OCI-LY3 (cell line): Measurements from ENCODE around the gene ABCD1.
A peak's percentile ranks its signal among the peaks of the same experiment; 100 is the strongest.

Experiments
- H2AFZ ChIP-seq: fragments of 200-600, 300-600 bp; shearing (Covaris generic); 2 replicates; pipeline ENCODE4 v1.6.0; 2014; ENCODE audit warnings: antibody characterized with exemption, low read depth, low read length
- H3K27ac ChIP-seq: fragments of 200-600, 300-600 bp; sonication (generic); 2 replicates; pipeline ENCODE4 v1.5.1; 2014; ENCODE audit warnings: mild to moderate bottlenecking, low read length, moderate library complexity, mixed read lengths
- H3K27me3 ChIP-seq: fragments of 200-600, 300-600 bp; sonication (generic); 2 replicates; pipeline ENCODE4 v1.6.1; 2014; ENCODE audit warnings: low read depth, low read length, mixed read lengths
- H3K36me3 ChIP-seq: fragments of 200-600, 300-600 bp; sonication (generic); replicated peaks from 2 replicates; pipeline ENCODE3; 2014; ENCODE audit warnings: low read depth, low read length, mixed read lengths
- H3K4me1 ChIP-seq: fragments of 300-600, 200-600 bp; sonication (generic); 2 replicates; pipeline ENCODE4 v1.6.1; 2014; ENCODE audit warnings: low read length, mixed read lengths
- H3K4me2 ChIP-seq: fragments of 200-600, 300-600 bp; sonication (generic); 2 replicates; pipeline ENCODE4 v1.6.1; 2014; ENCODE audit warnings: low read length, mixed read lengths
- H3K4me3 ChIP-seq: fragments of 300-600, 200-600 bp; sonication (generic); 2 replicates; pipeline ENCODE4 v1.5.1; 2014; ENCODE audit warnings: antibody characterized with exemption, mild to moderate bottlenecking, low read length, moderate library complexity
- H3K79me2 ChIP-seq: fragments of 300-600, 200-600 bp; shearing (Covaris generic); 2 replicates; pipeline ENCODE4 v1.6.1; 2014; ENCODE audit warnings: mild to moderate bottlenecking, low read length, mixed read lengths
- H3K9ac ChIP-seq: fragments of 300-600, 200-600 bp; shearing (Covaris generic); 2 replicates; pipeline ENCODE4 v1.6.0; 2014; ENCODE audit warnings: mild to moderate bottlenecking, low read length, moderate library complexity
- H3K9me3 ChIP-seq: fragments of 200-600, 300-600 bp; shearing (Covaris generic); 2 replicates; pipeline ENCODE4 v1.6.1; 2014; ENCODE audit warnings: low read length, mixed read lengths; ENCODE audit not compliant: insufficient read depth
- H4K20me1 ChIP-seq: fragments of 200-600, 300-600 bp; sonication (generic); 2 replicates; pipeline ENCODE4 v1.6.1; 2016; ENCODE audit warnings: low read length, mixed read lengths; ENCODE audit not compliant: insufficient read depth
- EZH2phosphoT487 ChIP-seq: fragments of 200-600 bp; shearing (Covaris generic); IDR thresholded peaks from 2 replicates; pipeline ENCODE4 v1.6.1; 2018; ENCODE audit warnings: antibody characterized with exemption, mixed run types, low read depth
- TF ChIP-seq, protein P1 (sequence below): fragments of 200-600, 300-600 bp; sonication (generic); IDR thresholded peaks from 2 replicates; pipeline ENCODE4 v1.5.1; 2014; ENCODE audit warnings: antibody characterized with exemption, low read length, low read depth

The ABCD1 gene

DNA sequence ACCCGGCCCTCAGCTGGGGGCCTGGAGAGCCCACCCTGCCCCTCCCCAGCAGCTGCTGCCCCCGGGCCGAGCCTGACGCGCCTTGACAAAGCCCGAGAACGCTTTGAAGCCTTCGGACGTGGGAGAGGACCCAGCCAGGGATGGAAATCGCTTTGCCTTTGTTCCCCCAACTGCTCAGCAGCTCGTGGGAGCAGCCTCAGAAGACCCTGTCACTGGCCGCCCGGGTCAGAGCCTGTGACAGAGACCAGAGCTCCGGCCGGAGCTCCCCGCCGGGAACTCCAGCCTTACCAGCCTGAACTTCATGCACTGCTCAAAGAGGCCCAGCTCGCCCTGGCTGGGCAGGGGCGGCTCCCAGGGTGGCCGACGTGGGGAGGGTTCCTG is 39.5 kb upstream of the ABCD1 start:
- Histone ChIP-seq H3K9me3 (no peaks in the 10 kb centered on the region), H3K9ac (no peak overlapping the region), H3K4me3 (no peak overlapping the region), H3K4me2 (no peak overlapping the region), H2AFZ (no peak overlapping the region), H3K27me3 (no peaks in the 10 kb centered on the region), H3K27ac (no peak overlapping the region), H4K20me1 (no peaks in the 10 kb centered on the region), H3K4me1 (no peaks in the 10 kb centered on the region), H3K79me2 (no peaks in the 10 kb centered on the region), H3K36me3 (no peaks in the 10 kb centered on the region)
- TF ChIP-seq, protein P1, sequence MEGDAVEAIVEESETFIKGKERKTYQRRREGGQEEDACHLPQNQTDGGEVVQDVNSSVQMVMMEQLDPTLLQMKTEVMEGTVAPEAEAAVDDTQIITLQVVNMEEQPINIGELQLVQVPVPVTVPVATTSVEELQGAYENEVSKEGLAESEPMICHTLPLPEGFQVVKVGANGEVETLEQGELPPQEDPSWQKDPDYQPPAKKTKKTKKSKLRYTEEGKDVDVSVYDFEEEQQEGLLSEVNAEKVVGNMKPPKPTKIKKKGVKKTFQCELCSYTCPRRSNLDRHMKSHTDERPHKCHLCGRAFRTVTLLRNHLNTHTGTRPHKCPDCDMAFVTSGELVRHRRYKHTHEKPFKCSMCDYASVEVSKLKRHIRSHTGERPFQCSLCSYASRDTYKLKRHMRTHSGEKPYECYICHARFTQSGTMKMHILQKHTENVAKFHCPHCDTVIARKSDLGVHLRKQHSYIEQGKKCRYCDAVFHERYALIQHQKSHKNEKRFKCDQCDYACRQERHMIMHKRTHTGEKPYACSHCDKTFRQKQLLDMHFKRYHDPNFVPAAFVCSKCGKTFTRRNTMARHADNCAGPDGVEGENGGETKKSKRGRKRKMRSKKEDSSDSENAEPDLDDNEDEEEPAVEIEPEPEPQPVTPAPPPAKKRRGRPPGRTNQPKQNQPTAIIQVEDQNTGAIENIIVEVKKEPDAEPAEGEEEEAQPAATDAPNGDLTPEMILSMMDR = no peak
- no peak for TF ChIP-seq EZH2phosphoT487

DNA sequence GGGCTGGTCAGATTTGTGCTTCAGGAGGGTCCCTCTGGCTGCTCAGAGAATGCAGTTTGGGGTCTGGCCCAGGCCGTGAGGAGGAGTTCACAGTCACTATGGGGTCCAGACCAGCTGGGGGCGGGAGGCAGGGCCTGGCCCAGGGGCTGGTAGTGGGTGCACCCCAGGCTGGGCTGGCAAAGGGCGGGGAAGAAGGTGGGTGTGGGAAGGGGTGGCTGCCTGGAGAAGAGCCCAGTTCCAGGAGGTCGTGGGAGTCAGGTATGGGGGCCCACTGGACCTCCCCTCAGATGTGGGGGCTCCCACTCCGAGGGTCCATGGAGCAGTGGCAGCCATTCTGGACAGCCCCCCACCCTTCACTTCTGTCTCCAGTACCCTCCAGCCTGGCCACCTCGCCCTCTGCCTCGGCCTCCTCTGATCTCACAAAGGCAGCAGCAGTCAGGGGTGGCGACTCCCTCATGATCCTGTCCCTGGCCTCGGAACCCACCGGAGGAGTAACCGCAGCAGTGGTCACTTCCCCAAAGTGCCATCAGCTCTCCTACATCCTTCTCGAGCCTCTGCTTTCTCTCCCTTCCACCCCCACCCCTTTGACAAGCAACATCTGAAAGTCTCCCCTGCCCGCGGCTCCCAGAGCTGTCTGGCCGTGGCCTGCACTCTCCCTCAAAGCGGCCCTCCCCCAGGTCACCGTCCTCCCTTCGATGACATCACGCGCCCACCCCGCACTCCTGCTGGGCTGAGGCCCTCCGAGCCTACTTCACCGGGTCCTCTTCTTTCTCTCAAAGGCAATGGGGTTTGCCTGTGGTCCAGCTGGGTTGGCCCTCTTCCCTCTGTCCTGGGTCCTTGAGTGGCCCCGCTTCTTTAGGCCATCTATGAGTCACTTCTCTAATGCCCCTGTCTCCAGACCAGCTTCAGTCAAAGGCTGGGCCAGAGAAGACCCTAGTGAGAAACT is 38.6 kb upstream of the ABCD1 start:
- H4K20me1 ChIP-seq = no peaks in the 10 kb centered on the region
- H3K9ac ChIP-seq = no peak overlapping the region
- H3K36me3 ChIP-seq = no peaks in the 10 kb centered on the region
- no peaks in the 10 kb centered on the region for H3K27me3 ChIP-seq
- no peak overlapping the region for H3K27ac ChIP-seq
- no peak overlapping the region for H2AFZ ChIP-seq
- TF ChIP-seq, protein P1 = no peak
- no peak for TF ChIP-seq EZH2phosphoT487
- no peaks in the 10 kb centered on the region for H3K79me2 ChIP-seq
- H3K4me1 ChIP-seq = no peaks in the 10 kb centered on the region
- H3K9me3 ChIP-seq = no peaks in the 10 kb centered on the region
- H3K4me3 ChIP-seq = no peak overlapping the region
- H3K4me2 ChIP-seq = no peak overlapping the region

DNA sequence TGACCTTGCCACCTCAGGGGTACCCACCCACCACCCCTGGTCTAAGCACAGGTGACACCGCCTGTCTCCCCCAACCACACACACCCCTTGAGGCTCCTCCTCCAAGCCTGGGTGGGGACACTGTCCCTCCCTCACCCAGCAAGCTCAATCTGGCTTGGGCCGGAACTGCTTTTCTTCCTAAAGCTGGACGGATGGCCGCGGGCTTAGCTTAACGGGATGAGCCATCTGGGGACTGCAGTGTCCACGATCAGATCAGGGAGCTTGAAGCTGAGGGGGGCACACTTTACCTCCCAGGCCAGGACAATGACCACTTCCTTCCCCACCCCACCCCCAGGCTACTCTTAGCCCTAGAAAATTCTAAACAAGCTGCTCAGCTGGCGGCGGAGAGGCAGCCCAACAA is 37.9 kb upstream of the ABCD1 start:
- H3K4me1 ChIP-seq = no peaks in the 10 kb centered on the region
- H4K20me1 ChIP-seq = no peaks in the 10 kb centered on the region
- TF ChIP-seq, protein P1 = no peak
- no peak for TF ChIP-seq EZH2phosphoT487
- H3K27ac ChIP-seq = no peak overlapping the region
- H3K9me3 ChIP-seq = no peaks in the 10 kb centered on the region
- H3K4me2 ChIP-seq = peak overlapping the region; percentile 83
- H3K36me3 ChIP-seq = no peaks in the 10 kb centered on the region
- H3K4me3 ChIP-seq = peak overlapping the region; percentile 82; the same call in 1 of the 2 replicates
- H3K79me2 ChIP-seq = no peaks in the 10 kb centered on the region
- H3K27me3 ChIP-seq = no peaks in the 10 kb centered on the region
- peak overlapping the region; percentile 74; the same call in 1 of the 2 replicates for H2AFZ ChIP-seq
- no peak overlapping the region for H3K9ac ChIP-seq

DNA sequence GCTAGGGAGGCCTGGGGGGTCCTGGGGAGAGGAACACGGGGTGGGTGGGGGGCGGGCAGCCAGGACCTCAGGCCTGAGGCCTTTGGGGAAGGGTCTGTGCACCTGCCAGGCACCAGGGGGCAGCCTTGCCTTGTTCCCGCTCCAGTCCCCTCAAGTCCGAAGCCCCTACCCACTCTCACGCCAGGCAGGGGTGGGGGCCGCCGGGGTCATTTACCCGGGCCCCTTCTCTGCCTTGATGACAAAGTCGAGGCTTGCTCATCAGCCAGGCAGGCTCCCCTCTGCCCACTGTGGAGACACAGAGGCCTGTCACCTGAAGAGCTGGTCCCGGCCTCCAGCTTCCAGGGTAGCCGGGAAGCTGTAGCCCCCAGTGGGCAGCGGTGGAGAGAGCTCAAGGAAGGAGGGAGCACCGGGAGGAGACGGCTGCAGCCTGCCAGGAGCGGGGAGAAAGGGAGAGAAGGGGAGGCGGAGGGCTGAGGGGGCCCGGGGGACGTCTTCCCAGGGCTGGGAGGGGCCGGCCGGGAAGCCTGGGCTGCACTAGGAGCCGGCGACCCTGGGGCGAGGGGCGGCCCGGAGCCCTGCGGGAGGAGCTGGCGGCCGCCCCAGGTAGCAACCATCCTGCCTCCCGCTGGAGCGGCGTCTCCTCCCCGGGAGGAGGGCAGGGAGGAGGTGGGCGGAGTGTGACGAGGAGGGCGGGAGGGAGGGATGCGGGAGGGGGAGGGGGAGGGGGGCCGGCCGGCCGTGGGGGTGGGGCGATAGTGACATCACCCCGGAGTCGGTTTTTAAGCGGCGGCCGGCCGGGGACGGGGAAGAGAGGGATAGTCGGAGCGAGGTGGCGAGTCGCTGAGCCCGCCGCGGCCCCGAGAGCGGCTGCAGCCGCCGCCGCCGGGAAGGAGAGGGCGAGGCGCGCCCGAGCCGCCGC is 37.3 kb upstream of the ABCD1 start, which contains the start of gene SLC6A8:
Gene SLC6A8, plus strand, starts transcription at position 806 of the 919 bp plus-strand sequence. CDS start 649 bp downstream, outside the sequence.
- Histone ChIP-seq H3K27me3 (no peaks in the 10 kb centered on the region), H3K4me1 (no peaks in the 10 kb centered on the region), H4K20me1 (no peaks in the 10 kb centered on the region), H3K9ac (peak within 1 kb of the TSS; percentile 53), H3K9me3 (no peaks in the 10 kb centered on the region), H3K4me2 (peak within 1 kb of the TSS; percentile 83), H3K27ac (no peak within 1 kb of the TSS), H3K4me3 (peak within 1 kb of the TSS; percentile 82), H3K36me3 (no peaks in the 10 kb centered on the region), H2AFZ (peak within 1 kb of the TSS; percentile 74; the same call in 1 of the 2 replicates), H3K79me2 (no peaks in the 10 kb centered on the region)
- no peak for TF ChIP-seq EZH2phosphoT487
- TF ChIP-seq, protein P1 = peak; percentile 47
